HT1080 (cell line): ENCODE measurements around the gene MAST2. TPM values are rescaled to one million over a fixed set of nuclear protein-coding genes. Genes with fewer than 3 reads are reported as not detected.
"Not testable (repeated sequence)": the region's sequence is repeated elsewhere in the genome, so short reads cannot be mapped to it uniquely, and the experiment has no call there.

Experiments used
- DNase-seq: peaks from one replicate; pipeline ENCODE4 v3.0.0-alpha.2; 2015; ENCODE audit warnings: low read depth
- total RNA-seq: library from RNA; depleted of rRNA; stranded (reverse); fragments of >200 nt; shearing (Covaris generic); gene quantifications from 2 replicates; pipeline ENCODE4 v1.2.3, GENCODE V29; 2014

Gene MAST2
- total RNA-seq, 1 experiment from 2014 or later: 19.3 TPM

DNA sequence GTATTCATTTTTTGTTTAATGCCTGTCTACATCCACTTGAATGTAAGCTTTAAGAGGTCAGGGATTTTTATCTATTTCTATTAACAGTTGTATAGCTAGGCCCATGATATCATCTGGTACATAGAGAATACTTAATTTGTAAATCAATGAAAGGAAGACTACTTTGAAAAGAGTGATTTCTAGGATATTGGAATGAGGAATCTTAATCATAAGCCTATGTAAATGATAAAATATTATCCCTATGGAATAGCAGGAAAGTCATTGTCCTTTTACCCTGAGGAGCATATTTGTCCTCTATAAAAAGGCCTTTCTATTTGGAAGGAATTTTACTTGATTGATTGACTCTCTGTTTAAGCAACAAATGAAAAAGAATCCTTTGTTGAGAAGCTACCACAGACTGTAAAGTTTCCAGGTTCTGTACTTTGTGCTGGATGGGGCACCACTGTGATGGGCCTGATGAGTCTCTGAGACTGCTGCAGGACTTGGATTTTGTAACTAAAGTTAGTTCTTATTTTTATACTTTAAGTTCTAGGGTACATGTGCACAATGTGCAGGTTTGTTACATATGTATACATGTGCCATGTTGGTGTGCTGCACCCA, 53.8 kb downstream of the MAST2 start:
- no peak for DNase-seq

DNA sequence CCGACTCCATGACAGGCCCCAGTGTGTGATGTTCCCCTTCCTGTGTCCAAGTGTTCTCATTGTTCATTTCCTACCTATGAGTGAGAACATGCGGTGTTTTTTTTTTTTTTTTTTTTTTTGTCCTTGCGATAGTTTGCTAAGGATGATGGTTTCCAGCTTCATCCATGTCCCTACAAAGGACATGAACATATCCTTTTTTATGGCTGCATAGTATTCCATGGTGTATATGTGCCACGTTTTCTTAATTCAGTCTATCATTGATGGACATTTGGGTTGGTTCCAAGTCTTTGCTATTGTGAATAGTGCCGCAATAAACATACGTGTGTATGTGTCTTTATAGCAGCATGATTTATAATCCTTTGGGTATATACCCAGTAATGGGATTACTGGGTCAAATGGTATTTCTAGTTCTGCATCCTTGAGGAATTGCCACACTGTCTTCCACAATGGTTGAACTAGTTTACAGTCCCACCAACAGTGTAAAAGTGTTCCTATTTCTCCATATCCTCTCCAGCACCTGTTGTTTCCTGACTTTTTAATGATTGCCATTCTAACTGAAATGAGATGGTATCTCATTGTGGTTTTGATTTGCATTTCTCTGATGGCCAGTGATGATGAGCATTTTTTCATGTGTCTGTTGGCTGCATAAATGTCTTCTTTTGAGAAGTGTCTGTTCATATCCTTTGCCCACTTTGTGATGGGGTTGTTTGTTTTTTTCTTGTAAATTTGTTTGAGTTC, 54.5 kb downstream of the MAST2 start:
- not testable (repeated sequence) for DNase-seq

DNA sequence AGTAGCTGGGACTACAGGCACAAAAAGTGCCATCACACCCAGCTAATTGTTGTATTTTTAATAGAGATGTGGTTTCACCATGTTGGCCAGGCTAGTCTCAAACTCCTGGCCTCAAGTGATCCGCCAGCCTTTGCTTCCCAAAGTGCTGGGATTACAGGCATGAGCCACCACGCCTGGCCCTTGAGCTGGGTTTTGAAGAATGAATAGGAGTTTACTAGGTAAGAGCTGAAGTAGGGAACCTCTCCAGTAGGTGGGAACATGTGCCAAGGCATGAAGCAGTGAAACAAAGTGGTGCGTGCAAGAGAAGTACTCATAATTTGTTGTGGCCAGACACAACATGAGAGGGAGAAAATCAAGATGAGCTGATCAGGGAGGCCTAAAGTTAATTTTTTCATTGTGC, 55.8 kb downstream of the MAST2 start:
- DNase-seq: no peak

DNA sequence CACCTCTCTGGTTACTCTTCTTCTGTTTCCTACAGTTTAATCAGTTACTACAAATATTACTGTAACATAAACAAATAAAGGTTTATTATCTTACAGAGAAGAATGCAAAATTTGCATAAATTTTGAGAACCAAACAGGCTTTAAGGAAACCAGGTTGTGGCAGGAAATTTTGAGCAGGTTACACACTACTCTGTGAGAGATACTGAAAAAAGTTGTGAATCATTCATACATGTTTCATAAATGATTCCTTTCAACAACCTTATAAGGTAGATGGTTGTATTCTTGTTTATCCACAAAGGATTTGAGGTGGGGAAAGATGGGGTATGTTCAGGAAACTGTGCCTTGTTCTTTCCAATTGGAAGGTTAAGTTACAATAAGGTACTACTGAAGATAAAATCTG, 58.6 kb downstream of the MAST2 start:
- DNase-seq: no peak

DNA sequence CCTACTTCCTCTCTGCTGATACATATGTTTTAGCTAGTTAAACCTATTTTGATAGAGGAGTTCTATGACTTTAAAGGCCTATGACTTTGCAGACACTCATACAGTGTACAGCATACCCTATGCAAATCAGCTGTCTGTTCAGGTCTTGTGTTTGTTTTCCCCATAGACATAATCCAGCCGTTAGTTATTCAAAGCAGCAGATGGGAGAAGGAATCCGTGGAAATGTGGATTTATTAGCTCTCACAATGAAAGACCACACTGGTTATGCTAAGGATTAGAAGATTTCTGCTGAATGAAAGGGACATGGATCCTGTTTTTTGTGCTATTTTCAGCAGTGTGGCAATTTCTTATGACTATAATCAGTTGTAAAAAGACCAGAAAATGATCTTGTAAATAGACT, 59.8 kb downstream of the MAST2 start:
- no peak for DNase-seq

DNA sequence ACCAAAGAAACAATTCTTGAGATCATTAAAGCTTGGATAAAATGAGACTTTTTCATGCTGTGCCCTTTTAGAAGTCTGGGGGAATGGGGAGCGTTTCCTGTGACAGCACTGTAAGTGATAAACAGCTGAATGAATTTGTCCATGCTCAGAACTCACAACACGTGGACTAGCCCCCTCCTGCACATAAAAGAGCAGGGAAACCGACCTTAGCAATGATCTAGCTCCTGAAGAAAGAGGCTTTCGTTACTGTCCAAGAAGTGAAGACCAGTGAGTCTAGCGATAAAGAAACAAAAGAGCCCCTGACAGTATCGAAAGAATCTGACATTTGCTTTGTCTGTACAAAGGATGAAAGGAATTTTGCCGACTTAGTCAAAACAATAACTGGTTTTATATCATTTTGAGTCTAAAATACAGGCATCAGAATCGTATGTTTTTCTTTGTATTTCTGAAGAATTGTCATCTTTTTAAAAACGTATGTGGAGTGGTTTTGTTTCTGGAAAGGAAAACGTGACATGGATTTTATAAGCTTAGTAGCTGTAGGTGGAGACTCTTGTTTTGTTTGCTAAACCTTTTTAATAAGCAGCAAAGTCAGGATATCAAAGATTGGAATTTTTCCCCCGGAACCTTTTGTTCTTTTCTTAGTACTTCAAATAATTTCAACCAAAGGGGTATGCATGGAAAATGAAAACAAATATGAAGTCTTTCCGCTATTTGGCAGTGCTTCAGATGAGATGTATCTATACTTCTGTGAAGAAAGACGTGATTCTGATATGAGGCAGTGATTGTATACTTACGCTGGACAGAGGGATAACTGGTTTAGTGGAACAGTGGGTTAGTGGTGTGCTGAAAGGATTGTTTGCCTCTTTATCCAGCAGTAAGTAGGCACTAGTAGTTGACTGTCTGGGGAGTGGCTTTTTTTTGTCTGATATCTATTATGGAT, 61.0 kb downstream of the MAST2 start:
- no peak for DNase-seq

DNA sequence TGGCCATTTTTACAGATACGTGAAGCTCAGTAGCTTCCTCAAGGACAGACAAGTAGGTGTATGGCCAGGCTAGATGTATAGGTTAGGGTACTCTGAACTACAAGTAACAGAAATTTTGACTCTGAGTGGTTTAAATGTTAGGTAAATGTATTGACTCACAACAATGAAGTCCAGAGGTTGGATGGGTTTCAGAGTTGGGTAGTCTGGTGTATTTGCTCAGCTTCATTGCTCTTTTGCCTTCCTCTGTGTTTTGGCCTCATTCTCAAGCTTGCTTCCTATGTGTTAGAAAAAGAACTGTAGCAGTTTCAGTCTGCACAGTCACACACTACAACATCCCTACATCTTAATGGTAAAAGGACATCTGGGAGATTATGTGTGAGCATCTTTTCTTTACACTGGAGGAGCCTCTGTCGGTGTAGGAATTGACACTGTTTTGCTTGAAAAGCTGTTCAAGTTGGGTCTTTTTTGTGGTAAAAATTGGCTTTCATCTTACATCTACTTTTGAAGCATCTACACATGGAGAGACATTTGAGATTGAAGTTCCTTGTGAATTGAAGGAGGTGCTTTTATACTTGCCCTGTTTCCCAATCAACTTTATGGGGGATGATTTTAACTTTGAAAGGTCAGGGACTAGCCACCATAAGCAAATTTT, 64.4 kb downstream of the MAST2 start:
- no peak for DNase-seq

DNA sequence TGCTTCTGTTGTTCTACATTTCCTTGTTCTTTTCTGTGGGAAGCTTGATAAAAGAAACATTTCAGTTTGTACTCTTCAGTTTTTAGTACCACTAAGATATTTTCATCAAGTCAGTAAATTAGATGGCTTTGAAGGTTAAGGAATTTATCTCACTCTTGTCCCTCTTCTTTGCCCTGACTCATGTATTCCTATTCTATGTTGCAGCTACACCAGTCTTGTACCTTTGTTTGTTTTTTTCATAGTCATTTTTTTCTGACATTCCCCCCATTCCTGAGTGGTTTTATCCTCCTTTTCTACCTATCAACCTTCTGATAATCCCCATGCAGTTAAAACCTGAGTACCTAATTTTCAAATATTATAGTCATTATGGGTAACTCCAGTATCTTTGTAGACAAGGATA, 65.4 kb downstream of the MAST2 start:
- DNase-seq: no peak

DNA sequence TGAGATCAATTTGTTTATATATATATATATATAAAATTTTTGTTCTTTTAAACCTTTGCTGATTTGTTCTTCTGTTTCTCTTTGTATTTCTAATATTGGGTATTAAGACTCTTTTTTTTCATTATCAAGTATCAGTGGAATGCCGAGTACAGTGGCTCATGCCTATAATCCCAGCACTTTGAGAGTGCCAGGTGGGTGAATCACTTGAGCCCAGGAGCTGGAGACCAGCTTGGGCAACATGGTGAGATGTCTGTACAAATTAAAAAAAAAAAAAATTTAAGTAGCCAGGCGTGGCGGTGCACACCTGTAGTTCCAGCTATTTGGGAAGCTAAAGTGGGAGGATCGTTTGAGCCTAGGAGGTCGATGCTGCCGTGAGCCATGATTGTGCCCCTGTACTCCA, 67.1 kb downstream of the MAST2 start:
- peak; percentile 56 for DNase-seq

DNA sequence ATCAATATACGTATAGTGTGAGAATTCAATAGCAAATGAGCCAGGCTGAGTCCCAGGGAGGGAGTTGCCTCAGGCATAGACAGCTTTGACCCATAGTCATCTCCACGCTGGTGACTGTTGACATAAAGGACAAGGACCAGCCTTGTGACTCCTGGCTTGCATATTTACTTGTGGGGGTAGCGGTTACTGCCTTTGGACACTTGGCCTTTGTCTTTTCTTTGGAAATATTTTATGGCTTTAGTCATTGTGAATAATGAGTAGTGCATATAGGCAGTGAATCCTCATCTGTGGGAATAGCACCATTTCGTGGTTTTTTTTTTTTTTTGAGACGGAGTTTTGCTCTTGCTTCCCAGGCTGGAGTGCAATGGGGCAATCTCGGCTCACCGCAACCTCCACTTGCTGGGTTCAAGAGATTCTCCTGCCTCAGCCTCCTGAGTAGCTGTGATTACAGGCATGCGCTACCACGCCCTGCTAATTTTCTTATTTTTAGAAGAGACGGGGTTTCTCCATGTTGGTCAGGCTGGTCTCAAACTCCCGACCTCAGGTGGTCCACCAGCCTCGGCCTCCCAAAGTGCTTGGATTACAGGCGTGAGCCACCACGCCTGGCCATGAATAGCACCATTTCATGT, 68.9 kb downstream of the MAST2 start:
- DNase-seq: peak; percentile 99

DNA sequence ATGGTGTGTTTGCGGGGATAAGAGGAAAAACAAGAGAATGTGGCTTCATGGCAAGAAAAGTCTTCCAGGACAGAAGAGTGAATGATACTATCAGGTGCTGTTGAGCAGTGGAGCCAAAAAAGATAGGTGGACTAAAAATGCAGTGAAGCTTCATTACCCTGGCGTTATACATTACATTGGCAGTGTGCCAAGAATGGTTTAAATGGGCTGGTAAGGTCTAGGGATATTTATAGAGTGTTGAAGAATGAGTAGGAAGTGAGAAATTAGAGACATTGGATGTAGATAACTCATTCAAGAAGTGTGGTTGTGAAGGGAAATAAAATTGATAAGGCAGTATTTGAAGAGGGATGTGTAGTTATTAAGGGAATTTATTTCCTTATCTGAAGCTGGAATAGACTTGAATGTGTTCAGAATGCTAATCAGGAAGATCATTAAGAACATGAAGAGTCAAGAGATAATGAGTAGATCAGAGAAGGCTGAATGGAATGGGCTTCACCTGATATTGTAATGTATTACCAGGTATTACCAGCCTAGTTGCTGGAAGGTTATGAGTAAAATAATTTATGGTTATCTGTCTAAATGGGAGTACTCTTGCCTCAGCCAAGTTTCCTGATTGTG, 72.7 kb downstream of the MAST2 start:
- peak; percentile 11 for DNase-seq

DNA sequence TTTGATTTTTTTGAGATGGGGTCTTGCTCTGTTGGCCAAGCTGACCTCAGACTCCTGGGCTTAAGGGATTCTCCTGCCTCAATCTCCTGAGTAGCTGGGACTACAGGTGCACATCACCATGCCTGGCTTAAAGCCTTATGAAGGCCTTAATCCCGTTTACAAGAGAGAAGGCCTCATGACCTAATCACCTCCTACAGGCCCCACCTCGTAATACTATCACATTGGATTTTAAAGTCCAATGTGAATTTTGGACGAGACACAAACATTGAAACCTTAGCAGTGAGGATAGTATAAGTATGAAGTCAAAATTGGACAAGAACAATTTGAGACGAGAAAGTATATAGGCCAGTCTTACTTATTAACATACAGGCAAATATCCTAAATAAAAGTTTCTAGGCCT, 73.9 kb downstream of the MAST2 start:
- no peak for DNase-seq

DNA sequence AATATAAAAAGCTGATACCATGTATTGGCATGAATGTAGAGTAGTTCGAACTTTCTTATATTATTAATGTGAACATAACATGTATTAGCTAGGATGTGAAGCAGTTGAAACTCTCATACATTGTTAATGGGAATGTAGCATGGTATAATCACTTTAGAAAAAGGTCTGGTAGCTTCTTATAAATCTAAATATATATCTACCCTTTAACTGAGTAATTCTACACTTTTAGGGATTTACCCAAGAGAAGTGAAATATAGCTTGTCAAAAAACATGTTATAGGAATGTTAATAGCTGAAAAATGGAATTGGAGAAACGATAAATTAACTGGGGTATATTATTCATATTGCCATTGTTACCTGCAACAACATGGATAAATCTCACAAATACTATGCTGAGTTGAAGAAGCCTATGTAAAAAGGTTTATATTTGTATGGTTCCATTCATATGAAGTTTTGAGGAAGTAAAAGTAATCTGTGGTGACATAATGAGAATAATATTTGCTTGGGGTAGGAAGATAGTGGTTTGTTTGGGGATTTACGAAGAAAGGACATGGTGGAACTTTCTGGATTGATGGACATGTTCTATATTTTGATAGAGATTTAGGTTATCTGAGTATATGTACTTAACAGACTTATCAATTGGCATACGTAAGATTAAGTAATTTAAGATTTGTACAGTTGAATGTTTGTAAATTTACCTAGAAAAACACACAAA, 76.6 kb downstream of the MAST2 start:
- no peak for DNase-seq

DNA sequence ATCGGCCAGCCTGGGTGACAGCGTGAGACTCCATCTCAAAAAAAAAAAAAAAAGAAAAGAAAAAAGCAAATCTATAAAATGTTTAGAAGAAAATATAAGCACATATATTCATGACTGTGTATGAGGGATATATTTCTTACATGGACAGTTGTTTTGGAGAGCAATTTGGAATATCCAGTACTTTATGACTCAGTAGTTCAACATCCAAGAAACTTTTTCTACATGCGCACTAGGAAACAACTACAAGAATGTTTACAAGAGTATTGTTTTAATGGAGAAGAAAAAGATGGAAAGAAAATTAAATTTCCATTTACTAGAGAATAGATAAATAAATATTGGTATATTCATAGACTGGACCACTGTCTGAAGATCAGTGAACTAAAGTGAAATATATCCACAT, 77.5 kb downstream of the MAST2 start:
- DNase-seq: no peak

DNA sequence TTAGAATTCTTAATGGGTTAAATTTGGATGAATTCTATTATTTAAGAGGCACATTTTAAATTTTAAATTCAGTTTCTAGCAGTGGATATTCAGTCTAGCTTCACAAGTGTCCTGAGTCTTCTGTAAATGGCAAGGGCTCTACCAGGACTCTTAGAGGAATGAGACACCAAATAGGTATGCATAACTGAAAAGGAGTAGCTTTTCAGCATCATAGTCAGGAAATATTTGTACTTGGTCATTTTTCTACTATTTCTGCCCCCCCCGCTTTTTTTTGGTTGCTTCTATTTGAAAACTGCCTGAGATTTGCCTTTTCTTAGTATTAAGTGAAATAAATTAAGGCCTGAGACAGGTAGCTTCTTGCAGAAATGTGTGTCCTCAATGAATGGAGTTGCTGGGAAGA, 80.2 kb downstream of the MAST2 start:
- DNase-seq: peak; percentile 13

DNA sequence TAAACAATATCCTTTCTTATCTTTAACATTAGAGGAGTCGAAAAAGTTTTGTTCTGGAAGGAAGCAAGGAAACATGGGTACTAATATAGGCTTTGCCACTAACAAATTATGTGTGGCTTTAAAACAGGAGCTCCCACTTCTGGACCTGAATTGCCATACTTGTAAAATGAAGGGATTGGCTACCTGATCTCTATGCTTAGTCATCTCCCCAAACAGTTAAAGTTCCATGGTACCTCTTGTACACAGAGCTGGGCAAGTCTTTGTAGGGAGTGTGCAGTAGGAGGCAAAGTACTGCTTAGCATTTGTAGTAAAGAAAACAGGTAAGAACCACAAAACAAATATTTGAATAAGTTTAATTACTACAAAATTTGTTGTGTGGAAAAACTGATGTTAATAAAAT, 81.3 kb downstream of the MAST2 start:
- peak; percentile 55 for DNase-seq

DNA sequence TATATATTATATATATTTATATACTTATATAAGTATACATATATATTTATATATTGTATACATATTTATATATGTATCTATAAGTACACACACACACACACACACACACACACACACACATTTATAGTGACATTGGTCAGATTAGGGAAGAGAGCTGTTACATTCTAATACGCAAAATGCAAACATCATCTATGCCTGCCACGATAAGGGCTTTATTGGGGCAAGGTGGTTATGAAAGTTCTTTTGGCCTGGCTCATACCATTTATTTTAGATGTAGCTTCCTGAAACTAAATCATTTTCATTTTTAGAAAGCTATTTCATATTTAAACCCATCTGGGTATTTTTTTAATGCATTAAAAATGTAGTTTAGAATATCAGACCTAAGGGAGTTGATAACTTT, 82.8 kb downstream of the MAST2 start:
- no peak for DNase-seq

DNA sequence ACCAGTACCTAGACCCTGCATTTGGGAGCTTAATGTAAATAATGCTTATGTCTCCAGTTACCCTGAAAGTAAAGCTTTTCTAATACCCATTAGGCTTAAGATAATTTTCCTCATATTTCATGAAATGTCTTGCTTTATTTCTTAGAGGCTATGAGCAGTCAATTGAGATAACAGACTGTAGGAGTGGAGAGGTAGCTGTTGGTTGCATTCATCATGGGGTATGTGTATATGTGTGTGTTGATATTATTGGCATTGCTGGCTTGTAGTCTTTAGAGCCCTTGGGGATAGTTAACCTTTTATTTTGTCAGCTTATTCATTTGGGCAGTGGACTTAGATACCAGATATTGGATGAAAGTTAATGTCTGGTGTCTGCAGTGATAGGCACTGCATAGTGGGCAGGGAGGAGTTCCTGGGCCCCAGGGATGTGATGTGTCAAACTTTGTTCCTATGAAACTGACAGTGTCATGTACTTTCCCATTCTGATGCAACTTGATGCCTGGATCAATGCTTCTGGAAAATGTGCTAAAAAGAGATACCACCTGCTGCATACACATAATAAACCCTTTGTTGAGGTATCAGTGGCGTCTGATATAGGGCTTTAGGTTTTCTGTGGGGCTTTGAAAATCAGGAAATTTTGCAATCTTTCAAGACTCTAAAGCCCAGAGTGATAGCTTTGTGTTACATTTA, 83.9 kb downstream of the MAST2 start:
- no peak for DNase-seq

DNA sequence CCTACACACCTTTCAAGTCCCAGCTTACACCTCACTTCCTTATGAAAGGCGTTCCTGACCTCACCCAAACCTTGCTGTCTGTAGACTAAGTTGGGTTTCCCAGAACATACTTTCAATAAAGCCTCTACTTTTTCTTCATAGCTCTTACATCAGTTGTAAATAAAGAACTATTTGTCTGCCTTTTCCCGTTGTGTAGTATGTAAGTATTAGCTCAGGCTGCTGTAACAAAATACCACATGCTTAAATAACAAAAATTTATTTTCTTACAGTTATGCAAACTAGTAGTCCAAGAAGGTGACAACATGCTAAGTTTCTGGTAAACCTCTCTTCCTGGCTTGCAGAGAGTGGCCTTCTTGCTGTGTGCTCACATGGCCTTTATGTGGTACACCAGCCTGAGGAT, 86.7 kb downstream of the MAST2 start:
- DNase-seq: no peak

DNA sequence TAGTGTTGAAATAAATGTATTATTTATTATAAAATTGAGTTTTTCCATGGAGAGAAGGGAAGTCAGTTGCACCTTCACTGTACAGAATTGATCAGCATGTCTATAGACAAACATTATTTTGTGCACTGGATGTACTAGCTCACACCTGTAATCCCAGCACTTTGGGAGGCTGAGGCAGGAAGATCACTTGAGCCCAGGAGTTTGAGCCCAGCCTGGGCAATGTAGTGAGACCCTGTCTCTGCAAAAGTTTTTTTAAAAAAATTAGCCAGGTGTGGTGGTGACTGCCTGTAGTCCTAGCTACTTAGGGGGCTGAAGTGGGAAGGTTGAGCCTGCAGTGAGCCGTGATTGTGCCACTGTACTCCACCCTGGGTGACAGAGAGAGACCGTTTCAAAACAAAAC, 87.7 kb downstream of the MAST2 start:
- DNase-seq: no peak
